Hematopoietic multipotent progenitor cell treated with erythropoietin and hydrocortisone succinate and interleukin-3 and kit ligand, for 15 days (in vitro differentiated cells): ENCODE data around the gene VWF.

Experiments
- DNase-seq: peaks from one replicate; pipeline ENCODE4 v3.0.0-alpha.2; 2015; ENCODE audit warnings: low spot score

The VWF gene

GRCh38 chr12:5947006-5947405, 177.5 kb downstream of the VWF start:
- no peak for DNase-seq

- DNase-seq: no peak
These were observed 178.1 kb downstream of the VWF start for GRCh38 chr12:5946388-5946787.

GRCh38 chr12:5945071-5946008, 179.1 kb downstream of the VWF start, which contains the start of gene ANO2:
TSS of gene ANO2 (minus strand) at chr12:5945259. CDS start at chr12:5945217, 42 bp downstream.
- DNase-seq: no peak

- DNase-seq: no peak
These were observed 179.8 kb downstream of the VWF start for GRCh38 chr12:5944688-5945070.

- DNase-seq: no peak
These were observed 180.4 kb downstream of the VWF start for GRCh38 chr12:5944053-5944452.

- no peak for DNase-seq
These were observed 182.6 kb downstream of the VWF start for GRCh38 chr12:5941907-5942306.

- no peak for DNase-seq
These were observed 196.5 kb downstream of the VWF start for GRCh38 chr12:5927732-5928516.

- DNase-seq: no peak
These were observed 198.8 kb downstream of the VWF start for GRCh38 chr12:5925646-5926045.

GRCh38 chr12:5924342-5924741, 200.1 kb downstream of the VWF start:
- DNase-seq: no peak

- no peak for DNase-seq
These were observed 200.7 kb downstream of the VWF start for GRCh38 chr12:5923751-5924150.

- no peak for DNase-seq
These were observed 201.3 kb downstream of the VWF start for GRCh38 chr12:5923043-5923605.

- no peak for DNase-seq
These were observed 202.2 kb downstream of the VWF start for GRCh38 chr12:5921966-5922899.

GRCh38 chr12:5921027-5921909, 203.2 kb downstream of the VWF start:
- no peak for DNase-seq

GRCh38 chr12:5916785-5917290, 207.6 kb downstream of the VWF start:
- DNase-seq: no peak

- no peak for DNase-seq
These were observed 209.0 kb downstream of the VWF start for GRCh38 chr12:5915511-5915910.

GRCh38 chr12:5914387-5915149, 209.9 kb downstream of the VWF start:
- DNase-seq: no peak

GRCh38 chr12:5913387-5913786, 211.1 kb downstream of the VWF start:
- no peak for DNase-seq

- DNase-seq: no peak
These were observed 211.8 kb downstream of the VWF start for GRCh38 chr12:5912437-5913334.

GRCh38 chr12:5912011-5912410, 212.5 kb downstream of the VWF start:
- DNase-seq: no peak
